Thyroid gland (tissue), 4 donors: ENCODE results near the gene SPOP.

Experiments
- POLR2A ChIP-seq, 2 donors: fragments of 450-650 bp; IDR thresholded peaks; one replicate each; pipeline ENCODE4 v1.6.1; 2017; ENCODE audit warnings: antibody characterized with exemption in 2 of 2, mild to moderate bottlenecking in 2 of 2, moderate library complexity in 1 of 2
- TF ChIP-seq, protein P1 (sequence below), 6 experiments: fragments of 200-600 bp in 3 of 6; fragments of 450-650 bp in 3 of 6; sonication (generic) in 3 of 6; IDR thresholded peaks; one replicate each; pipeline ENCODE4 v1.5.1; 2016 to 2019; ENCODE audit warnings: antibody characterized with exemption in 6 of 6, mild to moderate bottlenecking in 2 of 6, inconsistent platforms in 1 of 6, moderate library complexity in 1 of 6

DNA sequence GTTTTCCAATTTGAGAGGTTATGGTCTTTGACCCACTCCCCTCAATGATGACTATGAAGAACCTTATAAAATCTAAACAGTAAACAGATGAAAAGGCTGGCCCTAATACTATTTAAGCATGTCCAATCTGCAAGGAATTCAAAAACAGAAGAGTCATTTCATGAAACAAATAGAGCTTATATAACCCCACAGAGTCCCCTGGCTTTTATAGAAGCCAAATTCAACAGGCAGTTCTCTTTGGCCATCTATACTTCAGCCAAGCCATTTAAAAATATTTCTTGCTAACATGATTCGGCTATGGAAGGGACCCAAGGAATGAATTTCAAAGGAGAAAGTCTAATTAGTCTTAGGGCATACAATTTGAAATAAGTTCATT, 43.4 kb downstream of the SPOP start:
- no peak for TF ChIP-seq POLR2A (IDR thresholded peaks at IDR 0.05)
- TF ChIP-seq, protein P1, sequence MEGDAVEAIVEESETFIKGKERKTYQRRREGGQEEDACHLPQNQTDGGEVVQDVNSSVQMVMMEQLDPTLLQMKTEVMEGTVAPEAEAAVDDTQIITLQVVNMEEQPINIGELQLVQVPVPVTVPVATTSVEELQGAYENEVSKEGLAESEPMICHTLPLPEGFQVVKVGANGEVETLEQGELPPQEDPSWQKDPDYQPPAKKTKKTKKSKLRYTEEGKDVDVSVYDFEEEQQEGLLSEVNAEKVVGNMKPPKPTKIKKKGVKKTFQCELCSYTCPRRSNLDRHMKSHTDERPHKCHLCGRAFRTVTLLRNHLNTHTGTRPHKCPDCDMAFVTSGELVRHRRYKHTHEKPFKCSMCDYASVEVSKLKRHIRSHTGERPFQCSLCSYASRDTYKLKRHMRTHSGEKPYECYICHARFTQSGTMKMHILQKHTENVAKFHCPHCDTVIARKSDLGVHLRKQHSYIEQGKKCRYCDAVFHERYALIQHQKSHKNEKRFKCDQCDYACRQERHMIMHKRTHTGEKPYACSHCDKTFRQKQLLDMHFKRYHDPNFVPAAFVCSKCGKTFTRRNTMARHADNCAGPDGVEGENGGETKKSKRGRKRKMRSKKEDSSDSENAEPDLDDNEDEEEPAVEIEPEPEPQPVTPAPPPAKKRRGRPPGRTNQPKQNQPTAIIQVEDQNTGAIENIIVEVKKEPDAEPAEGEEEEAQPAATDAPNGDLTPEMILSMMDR (IDR thresholded peaks at IDR 0.05) = no peak
